A673 (cell line): ENCODE measurements around the gene CFAP97. TPM values are rescaled to one million over a fixed set of nuclear protein-coding genes. Genes with fewer than 3 reads are reported as not detected.
A peak's percentile ranks its signal among the peaks of the same experiment; 100 is the strongest.

ENCODE experiments used
- BruUV-seq: library from RNA; stranded (reverse); fragments of 400-500 nt; replicated peaks from 2 replicates; lab custom pipeline; 2021; lab: Mats Ljungman, UMichigan
- CTCF ChIA-PET: fragments of 300-600 bp; sonication (Branson Sonifier 250); formaldehyde crosslinking; loops from one replicate; lab custom pipeline; 2022; ENCODE audit warnings: antibody characterized with exemption; lab: Charles Lee
- POLR2A ChIA-PET: fragments of 300-600 bp; sonication (Branson Sonifier 250); formaldehyde crosslinking; loops from one replicate; lab custom pipeline; 2022; ENCODE audit warnings: antibody characterized with exemption; ENCODE audit not compliant: low non-redundant PET; lab: Charles Lee
- DNase-seq: peaks from one replicate; pipeline ENCODE4 v3.0.0-alpha.2; 2015; ENCODE audit warnings: low spot score
- H3K27ac ChIP-seq: fragments of 200-600 bp; sonication (generic); 2 replicates; pipeline ENCODE4 v1.5.1; 2016; ENCODE audit warnings: mixed run types, low read depth, mild to moderate bottlenecking, mixed read lengths, antibody characterized with exemption, low read length; ENCODE audit not compliant: poor library complexity, severe bottlenecking
- H3K27me3 ChIP-seq: fragments of 200-600 bp; sonication (generic); replicated peaks from 2 replicates; pipeline ENCODE4 v1.6.1; 2017; ENCODE audit warnings: mixed run types, low read depth, mild to moderate bottlenecking, mixed read lengths, antibody characterized with exemption, low read length; ENCODE audit not compliant: insufficient read depth, poor library complexity
- H3K36me3 ChIP-seq: fragments of 200-600 bp; sonication (generic); 2 replicates; pipeline ENCODE4 v1.6.1; 2016; ENCODE audit warnings: mixed run types, mild to moderate bottlenecking, mixed read lengths, antibody characterized with exemption, low read length; ENCODE audit not compliant: insufficient read depth, poor library complexity, severe bottlenecking
- H3K4me1 ChIP-seq: fragments of 200-600 bp; sonication (generic); 2 replicates; pipeline ENCODE4 v1.6.1; 2017; ENCODE audit warnings: mixed run types, mild to moderate bottlenecking, mixed read lengths, antibody characterized with exemption, low read length; ENCODE audit not compliant: insufficient read depth, poor library complexity, severe bottlenecking
- H3K4me3 ChIP-seq: fragments of 200-600 bp; sonication (generic); 2 replicates; pipeline ENCODE4 v1.5.1; 2016; ENCODE audit warnings: low read depth, mixed run types, mild to moderate bottlenecking, mixed read lengths, low read length; ENCODE audit not compliant: poor library complexity, severe bottlenecking
- H3K9me3 ChIP-seq: fragments of 200-600 bp; sonication (generic); 2 replicates; pipeline ENCODE4 v1.6.1; 2016; ENCODE audit warnings: mixed run types, low read depth, mild to moderate bottlenecking, mixed read lengths, antibody characterized with exemption, low read length; ENCODE audit not compliant: poor library complexity, severe bottlenecking
- CTCF ChIP-seq: fragments of 300-800, 200-600 bp; sonication (generic); conservative IDR thresholded peaks from 2 replicates; pipeline ENCODE4 v1.5.1; 2017; ENCODE audit warnings: low read depth, mild to moderate bottlenecking, antibody characterized with exemption, low read length, moderate library complexity, mixed read lengths
- EZH2 ChIP-seq: fragments of 200-600 bp; sonication (generic); IDR thresholded peaks from 2 replicates; pipeline ENCODE4 v1.6.1; 2017; ENCODE audit warnings: borderline replicate concordance, low read depth, mild to moderate bottlenecking, mixed read lengths, antibody characterized with exemption, low read length; ENCODE audit not compliant: poor library complexity, severe bottlenecking
- intact Hi-C: fragments of 100-400 bp; cut with micrococcal nuclease; formaldehyde crosslinking; loops from one replicate; pipeline ENCODE4 v1.10.0; 2022; ENCODE audit not compliant: unreplicated experiment
- total RNA-seq: library from RNA; stranded (reverse); gene quantifications from 2 replicates; pipeline ENCODE4 v1.2.3, GENCODE V29; 2021

Gene CFAP97
- total RNA-seq, 1 experiment from 2014 or later = 28.9 TPM

DNA sequence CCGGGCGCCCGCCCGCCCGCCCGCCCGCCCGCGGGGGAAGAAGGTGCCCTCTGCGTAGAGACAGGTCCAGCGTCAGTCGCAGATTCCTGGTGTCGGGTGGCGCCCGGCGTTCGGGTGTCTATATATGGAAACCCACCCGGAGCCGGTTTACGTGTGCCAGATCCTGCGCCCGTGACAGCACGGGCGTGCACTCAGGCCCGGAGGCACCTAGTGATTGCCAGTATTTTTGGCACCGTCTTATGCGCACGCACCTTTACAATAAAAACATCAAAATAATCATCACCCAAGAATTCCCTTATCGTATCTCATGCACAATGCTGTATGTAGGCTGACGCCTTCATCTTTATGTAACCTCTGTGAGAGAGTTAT is 60.2 kb downstream of the CFAP97 start:
- intact Hi-C loops = no loop called here
- Histone ChIP-seq H3K9me3 (no peaks in the 10 kb centered on the region), H3K27ac (no peak overlapping the region), H3K4me3 (peak overlapping the region; percentile 67), H3K27me3 (no peaks in the 10 kb centered on the region), H3K36me3 (no peaks in the 10 kb centered on the region), H3K4me1 (no peaks in the 10 kb centered on the region)
- BruUV-seq = no TSS peak
- POLR2A ChIA-PET = interaction anchor here (0.6 kb wide), 1 partner anchor 13 kb away, joined by 4 read pairs; no protein-coding TSS in a partner anchor
- DNase-seq = peak; percentile 22
- CTCF ChIA-PET = interaction anchor here (0.9 to 1.4 kb wide), 3 partner anchors 9 to 895 kb away, joined by 3 to 7 read pairs (median 4); no protein-coding TSS in a partner anchor
- TF ChIP-seq EZH2 = no peak
- TF ChIP-seq CTCF = no peak

DNA sequence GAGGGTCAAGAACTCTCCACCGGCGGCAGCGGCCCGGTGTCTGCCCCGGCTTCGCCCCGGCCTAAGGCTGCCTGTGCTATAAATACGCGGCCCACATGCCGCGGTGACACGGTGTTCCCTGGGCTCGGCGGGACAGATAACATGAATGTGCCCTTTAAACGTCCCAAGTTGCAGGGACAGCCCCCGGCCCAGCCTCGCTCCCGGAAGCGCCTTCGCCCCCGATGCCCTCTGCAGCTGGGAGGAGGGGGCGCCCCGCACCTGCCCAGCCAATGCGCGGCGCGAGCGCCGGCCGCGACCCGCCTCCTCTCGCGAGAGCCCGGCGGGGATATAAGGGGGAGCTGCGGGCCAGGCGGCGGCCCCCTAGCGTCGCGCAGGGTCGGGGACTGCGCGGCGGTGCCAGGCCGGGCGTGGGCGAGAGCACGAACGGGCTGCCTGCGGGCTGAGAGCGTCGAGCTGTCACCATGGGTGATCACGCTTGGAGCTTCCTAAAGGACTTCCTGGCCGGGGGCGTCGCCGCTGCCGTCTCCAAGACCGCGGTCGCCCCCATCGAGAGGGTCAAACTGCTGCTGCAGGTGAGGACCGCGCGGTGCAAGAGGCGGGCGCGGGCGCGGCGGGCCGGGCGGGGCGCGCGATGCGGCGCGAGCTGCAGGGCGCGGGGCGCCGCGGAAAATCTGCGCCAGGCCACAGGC is 60.7 kb downstream of the CFAP97 start, which contains the start of gene SLC25A4:
SLC25A4 (plus strand) TSS at position 355 of the 689 bp plus-strand sequence; CDS start at position 462, 107 bp downstream.
- BruUV-seq = no TSS peak
- CTCF ChIA-PET = interaction anchor here (0.9 to 1.4 kb wide), 3 partner anchors 9 to 895 kb away, joined by 3 to 7 read pairs (median 4); no protein-coding TSS in a partner anchor
- no peaks in the 10 kb centered on the region for H3K9me3 ChIP-seq
- H3K4me3 ChIP-seq = peak within 1 kb of the TSS; percentile 67
- no peaks in the 10 kb centered on the region for H3K4me1 ChIP-seq
- intact Hi-C loops = no loop called here
- no peaks in the 10 kb centered on the region for H3K27me3 ChIP-seq
- H3K36me3 ChIP-seq = no peaks in the 10 kb centered on the region
- POLR2A ChIA-PET = interaction anchor here (0.7 kb wide), 1 partner anchor 163 kb away, joined by 4 read pairs; no protein-coding TSS in a partner anchor
- TF ChIP-seq EZH2 (no peak), CTCF (peak; percentile 40)
- H3K27ac ChIP-seq = peak within 1 kb of the TSS; percentile 50
- DNase-seq = peak; percentile 90

- POLR2A ChIA-PET = interaction anchor here (0.6 to 0.7 kb wide), 2 partner anchors 65 to 163 kb away, joined by 3 to 4 read pairs; no protein-coding TSS in a partner anchor
- peak overlapping the region; percentile 67 for H3K4me3 ChIP-seq
- peak overlapping the region; percentile 50 for H3K27ac ChIP-seq
- intact Hi-C loops = no loop called here
- peak; percentile 13 for DNase-seq
- H3K9me3 ChIP-seq = no peaks in the 10 kb centered on the region
- no peak for TF ChIP-seq CTCF
- no peak for TF ChIP-seq EZH2
- no peaks in the 10 kb centered on the region for H3K36me3 ChIP-seq
- no peaks in the 10 kb centered on the region for H3K4me1 ChIP-seq
- no TSS peak for BruUV-seq
- CTCF ChIA-PET = interaction anchor here (1.1 kb wide), 1 partner anchor 8 kb away, joined by 7 read pairs; no protein-coding TSS in a partner anchor
- no peaks in the 10 kb centered on the region for H3K27me3 ChIP-seq
Measured at GRCh38 chr4:185142564-185142911, 61.3 kb downstream of the CFAP97 start.
